ENCODE results near the gene RASSF8. TPM values are rescaled to one million over a fixed set of nuclear protein-coding genes. Genes with fewer than 3 reads are reported as not detected.
A peak's percentile ranks its signal among the peaks of the same experiment; 100 is the strongest.

RASSF8 gene
- total RNA-seq, 4 donors from 2014 or later = 13.1 to 332 (median 23.5) TPM

DNA sequence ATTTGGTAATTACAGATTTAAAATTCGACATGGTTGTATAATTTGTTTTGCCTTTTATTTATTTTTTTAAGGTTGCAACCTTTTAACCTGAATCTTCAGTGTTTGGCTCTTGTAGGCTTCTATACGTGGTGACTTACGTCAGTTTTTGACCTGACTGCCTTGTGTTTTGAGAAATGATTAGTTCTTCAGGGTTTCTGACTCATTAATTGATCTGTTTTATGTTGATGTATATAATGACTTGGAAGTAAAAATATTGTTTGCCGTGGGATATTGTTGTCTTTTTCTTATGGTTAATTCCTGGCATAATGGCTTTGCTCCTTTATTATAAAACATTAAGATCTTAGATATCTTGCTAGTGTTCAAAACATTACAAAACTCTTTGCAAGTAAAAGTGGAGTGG lies 2.5 kb downstream of the RASSF8 start:
- WGBS, 2 donors (ENCODE audit: low coverage in 1 of 2) = 44 to 58% methylated on average over 4 of the region's 4 CpGs
- Histone ChIP-seq H3K9me3 (no peaks in the 10 kb centered on the region), H3K27me3 (peaks cover 34% of the 10 kb centered on the region), H3K4me1 (peaks cover 0 to 30% (median 18%) of the 10 kb centered on the region in 4 donors), H3K4me3 (no peak overlapping the region), H3K27ac (peak overlapping the region; percentile 89 to 94 (median 91)), H3K36me3 (no peaks in the 10 kb centered on the region)
- in situ Hi-C loops (cut with MboI; ENCODE audit: low pct_ligation_motif_present in 1 of 4, low pct_unique_long_range_greater_than_20kb in 1 of 4, low sequenced_read_pairs in 3 of 4) = no loop called here
- intact Hi-C loops (cut with DNase I; ENCODE audit: low total_unique reads) = no loop called here
- TF ChIP-seq POLR2AphosphoS5 (IDR thresholded peaks at IDR 0.05) (no peak), EP300 (IDR thresholded peaks at IDR 0.05; ENCODE audit: low read depth) (no peak), POLR2A (IDR thresholded peaks at IDR 0.05) (no peak), CTCF (IDR thresholded peaks at IDR 0.05) (no peak)
- no peak for DNase-seq

DNA sequence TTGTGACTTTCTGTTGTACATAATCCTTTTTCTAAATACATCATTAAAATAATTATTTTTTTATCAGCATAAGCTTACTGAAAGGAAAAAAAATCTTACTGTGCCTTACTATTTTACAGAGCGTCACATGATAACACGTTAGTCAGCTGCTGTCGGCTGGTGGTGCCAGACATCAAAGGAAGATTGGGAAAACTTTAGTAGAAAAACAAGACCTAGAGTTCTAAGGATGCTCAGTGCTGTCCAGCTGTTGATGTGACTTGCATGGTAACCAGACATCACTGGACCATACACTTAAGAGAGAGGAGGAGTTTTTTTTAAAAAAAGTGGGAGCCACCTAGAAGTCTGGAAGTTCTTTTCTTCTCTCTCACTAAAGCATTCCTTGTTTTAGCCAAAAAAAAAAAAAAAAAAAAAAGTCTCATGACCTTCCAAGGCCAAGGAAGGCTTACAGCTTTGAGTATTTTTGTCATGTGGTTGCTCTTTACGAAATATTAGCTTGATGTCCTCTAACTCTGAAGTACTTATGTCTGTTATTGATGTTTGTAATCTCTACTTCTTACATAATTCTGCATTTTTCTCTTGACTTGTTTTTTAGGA lies 4.5 kb downstream of the RASSF8 start:
- intact Hi-C loops (cut with DNase I; ENCODE audit: low total_unique reads) = no loop called here
- Histone ChIP-seq H3K36me3 (no peaks in the 10 kb centered on the region), H3K27me3 (peaks cover 23% of the 10 kb centered on the region), H3K27ac (peak overlapping the region in 3 of 4 donors; percentile 40 to 62 (median 58)), H3K4me1 (peaks cover 0 to 30% (median 18%) of the 10 kb centered on the region in 4 donors), H3K4me3 (no peak overlapping the region), H3K9me3 (no peaks in the 10 kb centered on the region)
- TF ChIP-seq POLR2A (IDR thresholded peaks at IDR 0.05) (no peak), POLR2AphosphoS5 (IDR thresholded peaks at IDR 0.05) (peak in 1 of 3 donors; percentile 26), EP300 (IDR thresholded peaks at IDR 0.05; ENCODE audit: low read depth) (no peak), CTCF (IDR thresholded peaks at IDR 0.05) (no peak)
- 57 to 78% methylated on average over 4 of the region's 4 CpGs for WGBS, 2 donors (ENCODE audit: low coverage in 1 of 2)
- in situ Hi-C loops (cut with MboI; ENCODE audit: low pct_ligation_motif_present in 1 of 4, low pct_unique_long_range_greater_than_20kb in 1 of 4, low sequenced_read_pairs in 3 of 4) = no loop called here
- no peak for DNase-seq

GRCh38 chr12:25965682-25966081 lies 7.2 kb downstream of the RASSF8 start:
- intact Hi-C loops (cut with DNase I; ENCODE audit: low total_unique reads) = no loop called here
- H3K4me3 ChIP-seq = no peak overlapping the region
- peaks cover 5% of the 10 kb centered on the region for H3K27me3 ChIP-seq
- no peak for DNase-seq
- H3K4me1 ChIP-seq = peaks cover 0 to 16% (median 2%) of the 10 kb centered on the region in 4 donors
- TF ChIP-seq POLR2AphosphoS5 (IDR thresholded peaks at IDR 0.05) (no peak), POLR2A (IDR thresholded peaks at IDR 0.05) (no peak), CTCF (IDR thresholded peaks at IDR 0.05) (no peak), EP300 (IDR thresholded peaks at IDR 0.05; ENCODE audit: low read depth) (no peak)
- 97 to 100% methylated on average over 1 of the region's 1 CpG for WGBS, 2 donors (ENCODE audit: low coverage in 1 of 2)
- no peak overlapping the region for H3K27ac ChIP-seq
- in situ Hi-C loops (cut with MboI; ENCODE audit: low pct_ligation_motif_present in 1 of 4, low pct_unique_long_range_greater_than_20kb in 1 of 4, low sequenced_read_pairs in 3 of 4) = no loop called here
- no peaks in the 10 kb centered on the region for H3K9me3 ChIP-seq
- H3K36me3 ChIP-seq = no peaks in the 10 kb centered on the region

DNA sequence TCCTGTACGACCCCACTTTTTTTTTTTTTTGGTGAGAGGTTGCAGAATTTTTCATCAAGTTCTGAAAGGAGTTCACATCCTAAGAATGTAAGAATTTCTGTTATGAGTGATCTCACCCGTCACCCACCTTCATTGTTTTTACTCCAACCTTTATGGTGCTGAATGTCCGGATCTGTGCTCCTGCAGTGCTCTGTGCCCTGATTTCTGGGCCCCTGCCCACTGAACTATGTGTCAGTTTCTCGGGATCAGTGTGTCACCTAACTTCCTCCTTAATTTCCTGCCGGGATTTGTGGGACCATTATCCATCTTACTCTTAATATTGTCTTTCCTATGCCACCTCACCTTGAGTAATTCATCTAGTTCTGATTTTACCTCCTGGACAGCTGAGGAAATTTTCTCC lies 11.6 kb downstream of the RASSF8 start:
- DNase-seq = no peak
- no peaks in the 10 kb centered on the region for H3K9me3 ChIP-seq
- intact Hi-C loops (cut with DNase I; ENCODE audit: low total_unique reads) (no loop called here), in situ Hi-C loops (cut with MboI; ENCODE audit: low pct_ligation_motif_present in 1 of 4, low pct_unique_long_range_greater_than_20kb in 1 of 4, low sequenced_read_pairs in 3 of 4) (no loop called here)
- no peaks in the 10 kb centered on the region for H3K27me3 ChIP-seq
- no peak overlapping the region for H3K4me3 ChIP-seq
- peak overlapping the region in 3 of 4 donors; percentile 52 to 68 (median 56) for H3K27ac ChIP-seq
- WGBS, 2 donors (ENCODE audit: low coverage in 1 of 2) = 77% methylated on average over 5 of the region's 5 CpGs; no CpG with 5 or more reads in 1 of the 2 donors
- TF ChIP-seq EP300 (IDR thresholded peaks at IDR 0.05; ENCODE audit: low read depth) = no peak
- TF ChIP-seq POLR2A (IDR thresholded peaks at IDR 0.05) = no peak
- TF ChIP-seq CTCF (IDR thresholded peaks at IDR 0.05) = no peak
- TF ChIP-seq POLR2AphosphoS5 (IDR thresholded peaks at IDR 0.05) = no peak
- H3K4me1 ChIP-seq = peaks cover 0 to 24% (median 9%) of the 10 kb centered on the region in 4 donors
- H3K36me3 ChIP-seq = no peaks in the 10 kb centered on the region
